Upper lobe of left lung (tissue), 6 donors: ENCODE results near the gene MXI1. TPM values are rescaled to one million over a fixed set of nuclear protein-coding genes. Genes with fewer than 3 reads are reported as not detected.

ENCODE experiments used
- ATAC-seq, 2 donors: fragments of 200-7000 bp; cut with Tn5 transposase; one replicate each; pipeline ENCODE4 v1.9.1; 2022; ENCODE audit warnings: mild to moderate bottlenecking in 2 of 2, moderate library complexity in 2 of 2; ENCODE audit not compliant: low FRiP score in 2 of 2
- DNase-seq, 2 donors: peaks; one replicate each; pipeline ENCODE4 v3.0.0-alpha.2; 2019 to 2020
- H3K27ac ChIP-seq, 4 donors: fragments of 200-600 bp; sonication (generic); one replicate each; pipeline ENCODE4 v1.5.1; 2016 to 2019
- H3K27me3 ChIP-seq, 4 donors: fragments of 200-600 bp; sonication (generic); one replicate each; pipeline ENCODE4 v1.5.1; 2017 to 2019
- H3K36me3 ChIP-seq, 4 donors: fragments of 200-600 bp; sonication (generic); one replicate each; pipeline ENCODE4 v1.5.1; 2016 to 2019
- H3K4me1 ChIP-seq, 4 donors: fragments of 200-600 bp; sonication (generic); one replicate each; pipeline ENCODE4 v1.5.1; 2018 to 2019
- H3K4me3 ChIP-seq, 4 donors: fragments of 200-600 bp; sonication (generic); one replicate each; pipeline ENCODE4 v1.5.1; 2017 to 2019; ENCODE audit warnings: mild to moderate bottlenecking in 2 of 4, moderate library complexity in 1 of 4
- H3K9me3 ChIP-seq, 4 donors: fragments of 200-600 bp; sonication (generic); one replicate each; pipeline ENCODE4 v1.5.1; 2018 to 2019
- EP300 ChIP-seq, 4 donors: sonication (generic); formaldehyde crosslinking; IDR thresholded peaks; one replicate each; pipeline ENCODE4 v1.5.1; 2017; ENCODE audit warnings: antibody characterized with exemption in 4 of 4, control low read depth in 2 of 4
- POLR2A ChIP-seq, 4 donors: fragments of 450-650 bp; IDR thresholded peaks; one replicate each; pipeline ENCODE4 v1.5.1; 2016 to 2017; ENCODE audit warnings: antibody characterized with exemption in 4 of 4, mild to moderate bottlenecking in 2 of 4
- POLR2AphosphoS5 ChIP-seq, 2 donors: sonication (generic); formaldehyde crosslinking; IDR thresholded peaks; one replicate each; pipeline ENCODE4 v1.5.1; 2017; ENCODE audit warnings: antibody characterized with exemption in 2 of 2
- WGBS, 2 donors: methylation state at CpG; one replicate each; pipeline ENCODE4 v1.1.5; 2017 to 2018; 5-methylcytosine and 5-hydroxymethylcytosine counted together
- total RNA-seq, 6 donors: library from RNA; depleted of rRNA in 4 of 6; stranded (reverse); fragments of >200 nt in 4 of 6; gene quantifications; one replicate each; pipeline versions ENCODE4 v1.1.0 to v1.2.1, GENCODE V29; 2016 to 2021
- TF ChIP-seq, protein P1 (sequence below), 6 experiments: fragments of 450-650 bp in 4 of 6; fragments of 200-600 bp in 2 of 6; sonication (generic) in 2 of 6; IDR thresholded peaks; one replicate each; pipeline ENCODE4 v1.5.1; 2016 to 2019; ENCODE audit warnings: antibody characterized with exemption in 6 of 6
- donor health status: DM: no; HTN: no; CAD: no; lungs with moderate emphysema.
- donor health status: DM: no; HTN: yes; CAD: no; lungs with severe emphysema.

MXI1 gene
- total RNA-seq, 6 donors from 2014 or later: 27.7 to 90.1 (median 45.2) TPM

GRCh38 chr10:110162741-110163145 is 44.7 kb upstream of the MXI1 start:
- 51 to 52% methylated on average over 3 to 6 of the region's 6 CpGs for WGBS, 2 donors
- peaks cover 0 to 5% (median 0%) of the 10 kb centered on the region in 4 donors for H3K4me1 ChIP-seq
- H3K27me3 ChIP-seq: no peaks in the 10 kb centered on the region
- H3K4me3 ChIP-seq: no peak overlapping the region
- no peak overlapping the region for H3K27ac ChIP-seq
- ATAC-seq (peak; percentile 8 to 31), DNase-seq (no peak)
- no peak for TF ChIP-seq POLR2A (IDR thresholded peaks at IDR 0.05)
- no peak for TF ChIP-seq EP300 (IDR thresholded peaks at IDR 0.05)
- TF ChIP-seq, protein P1, sequence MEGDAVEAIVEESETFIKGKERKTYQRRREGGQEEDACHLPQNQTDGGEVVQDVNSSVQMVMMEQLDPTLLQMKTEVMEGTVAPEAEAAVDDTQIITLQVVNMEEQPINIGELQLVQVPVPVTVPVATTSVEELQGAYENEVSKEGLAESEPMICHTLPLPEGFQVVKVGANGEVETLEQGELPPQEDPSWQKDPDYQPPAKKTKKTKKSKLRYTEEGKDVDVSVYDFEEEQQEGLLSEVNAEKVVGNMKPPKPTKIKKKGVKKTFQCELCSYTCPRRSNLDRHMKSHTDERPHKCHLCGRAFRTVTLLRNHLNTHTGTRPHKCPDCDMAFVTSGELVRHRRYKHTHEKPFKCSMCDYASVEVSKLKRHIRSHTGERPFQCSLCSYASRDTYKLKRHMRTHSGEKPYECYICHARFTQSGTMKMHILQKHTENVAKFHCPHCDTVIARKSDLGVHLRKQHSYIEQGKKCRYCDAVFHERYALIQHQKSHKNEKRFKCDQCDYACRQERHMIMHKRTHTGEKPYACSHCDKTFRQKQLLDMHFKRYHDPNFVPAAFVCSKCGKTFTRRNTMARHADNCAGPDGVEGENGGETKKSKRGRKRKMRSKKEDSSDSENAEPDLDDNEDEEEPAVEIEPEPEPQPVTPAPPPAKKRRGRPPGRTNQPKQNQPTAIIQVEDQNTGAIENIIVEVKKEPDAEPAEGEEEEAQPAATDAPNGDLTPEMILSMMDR (IDR thresholded peaks at IDR 0.05): no peak
- TF ChIP-seq POLR2AphosphoS5 (IDR thresholded peaks at IDR 0.05): no peak
- H3K36me3 ChIP-seq: no peaks in the 10 kb centered on the region
- H3K9me3 ChIP-seq: no peaks in the 10 kb centered on the region

GRCh38 chr10:110163192-110163773 is 44.1 kb upstream of the MXI1 start:
- H3K27ac ChIP-seq: no peak overlapping the region
- no peaks in the 10 kb centered on the region for H3K27me3 ChIP-seq
- no peak for ATAC-seq
- DNase-seq: no peak
- no peak for TF ChIP-seq POLR2AphosphoS5 (IDR thresholded peaks at IDR 0.05)
- TF ChIP-seq, protein P1 (IDR thresholded peaks at IDR 0.05): no peak
- no peak for TF ChIP-seq POLR2A (IDR thresholded peaks at IDR 0.05)
- TF ChIP-seq EP300 (IDR thresholded peaks at IDR 0.05): no peak
- WGBS, 2 donors: 78 to 79% methylated on average over 5 of the region's 5 CpGs
- H3K4me1 ChIP-seq: peaks cover 0 to 5% (median 1%) of the 10 kb centered on the region in 4 donors
- H3K36me3 ChIP-seq: no peaks in the 10 kb centered on the region
- no peak overlapping the region for H3K4me3 ChIP-seq
- H3K9me3 ChIP-seq: no peaks in the 10 kb centered on the region

GRCh38 chr10:110163841-110164240 is 43.6 kb upstream of the MXI1 start:
- DNase-seq (no peak), ATAC-seq (no peak)
- no peak overlapping the region for H3K4me3 ChIP-seq
- no peaks in the 10 kb centered on the region for H3K9me3 ChIP-seq
- H3K27me3 ChIP-seq: peaks cover 0 to 4% (median 0%) of the 10 kb centered on the region in 4 donors
- WGBS, 2 donors: 57 to 67% methylated on average over 4 of the region's 4 CpGs
- no peak overlapping the region for H3K27ac ChIP-seq
- H3K36me3 ChIP-seq: no peaks in the 10 kb centered on the region
- TF ChIP-seq EP300 (IDR thresholded peaks at IDR 0.05): no peak
- no peak for TF ChIP-seq POLR2A (IDR thresholded peaks at IDR 0.05)
- TF ChIP-seq, protein P1 (IDR thresholded peaks at IDR 0.05): no peak
- no peak for TF ChIP-seq POLR2AphosphoS5 (IDR thresholded peaks at IDR 0.05)
- peaks cover 3 to 6% (median 5%) of the 10 kb centered on the region in 4 donors for H3K4me1 ChIP-seq

GRCh38 chr10:110165239-110165638 is 42.2 kb upstream of the MXI1 start:
- Histone ChIP-seq H3K27ac (no peak overlapping the region), H3K27me3 (peaks cover 0 to 6% (median 0%) of the 10 kb centered on the region in 4 donors), H3K9me3 (no peaks in the 10 kb centered on the region), H3K4me1 (peaks cover 8 to 9% (median 9%) of the 10 kb centered on the region in 4 donors), H3K4me3 (no peak overlapping the region), H3K36me3 (no peaks in the 10 kb centered on the region)
- TF ChIP-seq EP300 (IDR thresholded peaks at IDR 0.05) (no peak), POLR2A (IDR thresholded peaks at IDR 0.05) (no peak), POLR2AphosphoS5 (IDR thresholded peaks at IDR 0.05) (no peak)
- TF ChIP-seq, protein P1 (IDR thresholded peaks at IDR 0.05): no peak
- WGBS, 2 donors: 83 to 85% methylated on average over 6 of the region's 6 CpGs
- DNase-seq (no peak), ATAC-seq (no peak)

- no peak for ATAC-seq
- no peak for DNase-seq
- WGBS, 2 donors: 92 to 93% methylated on average over 7 of the region's 7 CpGs
- Histone ChIP-seq H3K36me3 (no peaks in the 10 kb centered on the region), H3K4me1 (peaks cover 10 to 18% (median 15%) of the 10 kb centered on the region in 4 donors), H3K4me3 (no peak overlapping the region), H3K9me3 (no peaks in the 10 kb centered on the region), H3K27me3 (peaks cover 0 to 6% (median 0%) of the 10 kb centered on the region in 4 donors), H3K27ac (no peak overlapping the region)
- no peak for TF ChIP-seq POLR2AphosphoS5 (IDR thresholded peaks at IDR 0.05)
- no peak for TF ChIP-seq POLR2A (IDR thresholded peaks at IDR 0.05)
- TF ChIP-seq EP300 (IDR thresholded peaks at IDR 0.05): no peak
- TF ChIP-seq, protein P1 (IDR thresholded peaks at IDR 0.05): no peak
Measured at GRCh38 chr10:110167149-110167548, 40.3 kb upstream of the MXI1 start.
